Memory B cell (primary cell): ENCODE results near the gene SNRPD2.

ENCODE experiments used
- ATAC-seq: fragments of 150-1000 bp; cut with Tn5 transposase; 2 replicates; pipeline ENCODE4 v1.10.0; 2021; ENCODE audit warnings: low read depth, mild to moderate bottlenecking, moderate library complexity
- DNase-seq, 2 donors: peaks; one replicate each; pipeline ENCODE4 v3.0.0; 2022; ENCODE audit warnings: low spot score in 2 of 2
- H3K27ac Mint-ChIP-seq: one replicate; pipeline ENCODE4 v1.8.0; 2022; ENCODE audit warnings: mild to moderate bottlenecking, moderate library complexity, mixed read lengths
- H3K27me3 Mint-ChIP-seq: one replicate; pipeline ENCODE4 v1.8.0; 2022; ENCODE audit warnings: mixed read lengths
- H3K36me3 Mint-ChIP-seq: one replicate; pipeline ENCODE4 v1.8.0; 2022; ENCODE audit warnings: mild to moderate bottlenecking, mixed read lengths
- H3K4me1 Mint-ChIP-seq: one replicate; pipeline ENCODE4 v1.8.0; 2022; ENCODE audit warnings: mixed read lengths
- H3K4me3 Mint-ChIP-seq: one replicate; pipeline ENCODE4 v1.8.0; 2022; ENCODE audit warnings: mild to moderate bottlenecking, moderate library complexity, mixed read lengths
- H3K9me3 Mint-ChIP-seq: one replicate; pipeline ENCODE4 v1.8.0; 2022; ENCODE audit warnings: mixed read lengths

The SNRPD2 gene

DNA sequence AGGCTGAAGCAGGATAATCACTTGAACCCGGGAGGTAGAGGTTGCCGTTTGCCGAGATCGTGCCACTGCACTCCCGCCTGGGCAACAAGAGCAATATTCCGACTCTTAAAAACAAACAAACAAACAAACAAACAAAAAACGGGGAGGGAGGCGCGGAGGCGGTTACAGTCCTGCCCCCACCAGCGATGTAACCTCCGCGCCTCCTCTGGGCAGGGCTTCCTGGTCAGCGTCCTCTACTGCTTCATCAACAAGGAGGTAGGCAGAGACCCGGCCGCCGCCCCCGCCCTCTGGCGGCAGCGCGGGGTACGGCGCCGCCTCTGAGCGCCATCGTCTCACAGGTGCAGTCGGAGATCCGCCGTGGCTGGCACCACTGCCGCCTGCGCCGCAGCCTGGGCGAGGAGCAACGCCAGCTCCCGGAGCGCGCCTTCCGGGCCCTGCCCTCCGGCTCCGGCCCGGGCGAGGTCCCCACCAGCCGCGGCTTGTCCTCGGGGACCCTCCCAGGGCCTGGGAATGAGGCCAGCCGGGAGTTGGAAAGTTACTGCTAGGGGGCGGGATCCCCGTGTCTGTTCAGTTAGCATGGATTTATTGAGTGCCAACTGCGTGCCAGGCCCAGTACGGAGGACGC, 10.2 kb downstream of the SNRPD2 start:
- DNase-seq = peak; percentile 91 to 93
- Mint-ChIP-seq H3K4me1 (peaks cover 21% of the 10 kb centered on the region), H3K9me3 (no peaks in the 10 kb centered on the region), H3K36me3 (peaks cover 8% of the 10 kb centered on the region), H3K27me3 (peaks cover 3% of the 10 kb centered on the region), H3K4me3 (peak overlapping the region; percentile 85), H3K27ac (peak overlapping the region; percentile 42)
- peak; percentile 90 for ATAC-seq

DNA sequence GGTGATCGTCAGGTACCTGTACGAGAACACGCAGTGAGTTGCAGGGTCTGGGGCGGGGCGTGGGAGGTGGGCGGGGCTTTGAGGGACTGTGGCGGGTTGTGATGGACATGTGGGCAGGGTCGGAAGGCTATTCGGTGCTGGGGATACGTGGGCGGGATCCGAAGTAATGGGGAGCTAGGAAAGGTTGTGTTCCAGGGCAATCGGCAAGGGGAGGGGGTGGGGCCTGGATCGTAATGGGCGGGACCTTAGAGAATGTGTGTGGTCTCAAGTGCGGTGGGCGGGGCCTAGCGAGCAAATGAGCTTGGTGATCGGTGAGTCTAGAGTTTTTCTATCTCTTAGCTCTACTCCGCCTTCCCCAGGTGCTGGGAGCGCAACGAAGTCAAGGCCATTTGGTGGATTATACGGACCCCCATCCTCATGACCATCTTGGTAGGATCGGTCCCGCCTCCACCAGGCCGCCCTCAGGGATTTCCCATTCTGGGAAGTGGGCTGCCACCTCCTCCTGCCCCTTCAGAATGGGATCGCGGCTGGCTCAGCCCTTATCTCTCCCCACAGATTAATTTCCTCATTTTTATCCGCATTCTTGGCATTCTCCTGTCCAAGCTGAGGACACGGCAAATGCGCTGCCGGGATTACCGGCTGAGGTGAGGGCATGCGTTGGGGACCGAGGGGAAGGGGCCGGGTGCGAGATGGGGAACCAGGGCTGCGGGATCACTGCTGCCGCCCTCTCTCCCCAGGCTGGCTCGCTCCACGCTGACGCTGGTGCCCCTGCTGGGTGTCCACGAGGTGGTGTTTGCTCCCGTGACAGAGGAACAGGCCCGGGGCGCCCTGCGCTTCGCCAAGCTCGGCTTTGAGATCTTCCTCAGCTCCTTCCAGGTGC, 14.2 kb downstream of the SNRPD2 start:
- peaks cover 24% of the 10 kb centered on the region for H3K4me1 Mint-ChIP-seq
- H3K9me3 Mint-ChIP-seq = no peaks in the 10 kb centered on the region
- H3K27me3 Mint-ChIP-seq = peaks cover 4% of the 10 kb centered on the region
- H3K27ac Mint-ChIP-seq = peak overlapping the region; percentile 31
- ATAC-seq (peak; percentile 43), DNase-seq (peak; percentile 40 to 50)
- peak overlapping the region; percentile 80 for H3K4me3 Mint-ChIP-seq
- no peaks in the 10 kb centered on the region for H3K36me3 Mint-ChIP-seq

DNA sequence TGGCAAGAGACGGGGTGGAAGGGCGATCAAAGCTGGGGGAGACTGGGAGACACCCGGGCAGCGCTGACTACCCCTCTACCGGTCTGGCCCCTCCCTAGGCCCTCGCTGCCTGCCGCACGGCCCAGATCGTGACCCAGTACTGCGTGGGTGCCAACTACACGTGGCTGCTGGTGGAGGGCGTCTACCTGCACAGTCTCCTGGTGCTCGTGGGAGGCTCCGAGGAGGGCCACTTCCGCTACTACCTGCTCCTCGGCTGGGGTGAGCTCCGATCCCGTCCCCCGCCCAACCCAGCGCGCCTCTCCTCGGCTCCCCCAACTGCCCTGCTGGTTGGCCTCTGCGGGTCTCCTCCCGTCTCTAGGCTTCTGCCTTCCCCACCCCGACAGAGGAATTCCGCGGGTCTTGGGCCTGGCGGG, 14.9 kb downstream of the SNRPD2 start:
- peaks cover 4% of the 10 kb centered on the region for H3K27me3 Mint-ChIP-seq
- H3K36me3 Mint-ChIP-seq = no peaks in the 10 kb centered on the region
- ATAC-seq (no peak), DNase-seq (peak; percentile 19 to 43)
- peak overlapping the region; percentile 31 for H3K27ac Mint-ChIP-seq
- peaks cover 22% of the 10 kb centered on the region for H3K4me1 Mint-ChIP-seq
- no peaks in the 10 kb centered on the region for H3K9me3 Mint-ChIP-seq
- peak overlapping the region; percentile 50 for H3K4me3 Mint-ChIP-seq

DNA sequence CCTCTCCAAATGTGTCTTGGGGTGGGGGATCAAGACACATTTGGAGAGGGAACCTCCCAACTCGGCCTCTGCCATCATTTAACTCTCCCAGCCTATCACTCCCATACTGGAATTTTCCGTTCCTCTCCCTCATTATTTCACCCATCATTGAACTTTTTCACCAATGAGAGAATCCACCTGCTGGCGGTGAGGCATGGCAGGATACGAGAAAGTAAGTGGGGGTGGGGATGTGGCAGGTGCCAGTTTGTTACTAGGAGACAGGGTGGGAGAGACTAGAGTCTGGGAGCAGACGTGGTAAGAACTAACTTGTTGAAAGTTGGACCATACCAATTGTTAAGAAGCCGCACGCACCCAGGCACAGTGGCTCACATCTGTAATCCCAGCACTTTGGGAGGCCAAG, 16.8 kb downstream of the SNRPD2 start:
- ATAC-seq (no peak), DNase-seq (no peak)
- Mint-ChIP-seq H3K4me3 (no peak overlapping the region), H3K36me3 (peaks cover 1% of the 10 kb centered on the region), H3K9me3 (no peaks in the 10 kb centered on the region), H3K27me3 (peaks cover 10% of the 10 kb centered on the region), H3K4me1 (peaks cover 18% of the 10 kb centered on the region), H3K27ac (no peak overlapping the region)

DNA sequence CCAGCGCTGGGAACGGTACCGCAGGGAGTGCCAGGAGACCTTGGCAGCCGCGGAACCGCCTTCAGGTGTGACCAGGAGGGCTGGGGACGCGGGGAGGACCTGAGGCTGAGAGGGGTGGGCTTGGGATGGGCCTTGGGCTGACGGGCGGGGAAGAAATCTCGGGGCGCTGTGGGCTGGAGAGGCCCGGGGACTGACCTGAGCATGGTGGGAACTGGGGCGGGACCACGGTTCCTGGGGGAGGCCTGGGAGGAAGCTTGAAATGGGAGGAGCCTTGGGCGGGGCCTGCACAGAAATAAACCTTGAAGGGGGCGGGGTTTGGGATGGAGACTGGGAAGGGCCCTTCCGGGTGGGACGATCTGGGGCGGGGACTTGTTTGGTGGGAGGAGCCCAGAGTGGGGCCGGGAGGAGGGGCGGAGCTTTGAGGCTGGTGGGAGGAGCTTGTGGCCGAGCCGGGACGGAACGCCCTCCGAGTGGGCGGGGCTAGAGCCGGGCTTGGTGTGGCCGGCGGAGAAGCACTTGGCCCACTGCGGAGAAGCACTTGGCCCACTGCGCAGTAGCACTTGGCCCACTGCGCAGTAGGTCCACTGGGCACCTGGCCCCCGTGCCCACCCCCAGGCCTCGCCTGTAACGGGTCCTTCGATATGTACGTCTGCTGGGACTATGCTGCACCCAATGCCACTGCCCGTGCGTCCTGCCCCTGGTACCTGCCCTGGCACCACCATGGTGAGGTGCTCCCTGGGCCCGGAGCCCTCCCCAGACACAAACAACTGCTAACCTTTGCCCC, 20.9 kb downstream of the SNRPD2 start:
- Mint-ChIP-seq H3K36me3 (peaks cover 1% of the 10 kb centered on the region), H3K27ac (no peak overlapping the region), H3K9me3 (no peaks in the 10 kb centered on the region), H3K4me1 (peaks cover 18% of the 10 kb centered on the region), H3K27me3 (peaks cover 19% of the 10 kb centered on the region), H3K4me3 (no peak overlapping the region)
- DNase-seq (peak; percentile 50 to 62), ATAC-seq (peak; percentile 56)

DNA sequence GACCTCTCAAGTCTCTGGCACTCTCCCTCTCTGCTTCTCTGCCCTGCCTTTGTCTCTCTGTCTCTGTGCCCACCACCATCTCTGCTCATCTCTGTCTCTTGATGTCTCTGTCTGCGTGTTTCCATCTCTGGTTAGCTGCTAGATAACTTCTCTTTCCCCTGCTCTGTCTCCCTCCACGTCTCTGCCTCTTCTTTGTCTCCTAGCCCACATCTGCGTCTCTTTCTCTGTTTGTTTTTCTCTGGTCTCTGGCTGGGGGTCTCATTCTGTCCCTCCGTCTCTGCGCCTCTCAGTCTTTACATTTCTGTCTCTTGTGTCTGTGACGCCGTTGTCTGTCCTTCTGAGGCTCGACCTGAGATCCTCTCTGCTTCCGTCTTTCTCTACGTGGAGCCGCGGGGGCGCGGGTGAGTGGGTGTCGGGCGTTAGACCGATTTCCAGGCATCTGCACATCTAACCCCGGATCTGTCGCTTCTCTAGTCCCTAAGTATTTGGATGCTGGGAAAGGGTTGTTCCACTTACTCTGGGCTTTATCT, 23.3 kb downstream of the SNRPD2 start:
- no peaks in the 10 kb centered on the region for H3K9me3 Mint-ChIP-seq
- ATAC-seq (peak; percentile 24), DNase-seq (no peak)
- peaks cover 1% of the 10 kb centered on the region for H3K36me3 Mint-ChIP-seq
- no peak overlapping the region for H3K27ac Mint-ChIP-seq
- H3K27me3 Mint-ChIP-seq = peaks cover 28% of the 10 kb centered on the region
- H3K4me1 Mint-ChIP-seq = peaks cover 23% of the 10 kb centered on the region
- peak overlapping the region; percentile 77 for H3K4me3 Mint-ChIP-seq

DNA sequence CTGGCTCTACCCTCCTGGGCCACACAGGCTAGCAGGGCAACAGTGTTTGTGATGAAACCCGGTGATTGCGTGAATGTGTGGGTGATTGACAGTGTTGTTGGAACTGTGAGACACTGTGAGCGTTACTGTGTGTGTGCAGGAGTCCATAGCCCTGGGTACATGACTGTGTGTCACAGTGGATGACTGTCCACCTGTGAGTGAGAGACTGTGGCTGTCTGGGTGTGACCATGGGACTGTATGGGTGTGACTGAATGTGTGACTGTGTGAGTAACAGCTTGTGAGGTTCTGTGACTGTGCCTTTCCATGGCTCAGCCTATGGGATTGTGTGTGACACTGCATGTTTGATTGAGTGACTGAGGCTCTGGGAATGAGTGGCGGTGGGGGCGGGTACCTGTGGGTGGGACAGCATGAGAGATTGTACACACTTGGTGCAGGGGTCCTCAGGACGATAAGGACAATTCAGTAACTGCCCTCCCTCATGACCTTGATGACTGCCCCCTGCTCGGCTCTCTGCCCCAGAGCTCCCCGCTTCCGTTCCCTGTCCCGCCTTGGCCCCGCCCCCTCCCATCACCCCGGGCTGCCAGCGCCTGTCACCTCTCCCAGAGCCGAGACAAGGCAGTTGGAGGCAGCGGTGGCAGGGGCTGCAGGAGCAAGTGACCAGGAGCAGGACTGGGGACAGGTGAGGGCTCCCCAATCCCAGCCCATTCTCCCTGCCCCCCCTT, 24.0 kb downstream of the SNRPD2 start, which contains the start of gene GIPR:
Gene GIPR (plus strand): TSS at position 602 of the 722 bp plus-strand sequence. CDS start 1,300 bp downstream, outside the sequence.
- H3K4me3 Mint-ChIP-seq = peak within 1 kb of the TSS; percentile 77
- no peak within 1 kb of the TSS for H3K27ac Mint-ChIP-seq
- DNase-seq (no peak), ATAC-seq (no peak)
- H3K36me3 Mint-ChIP-seq = peaks cover 1% of the 10 kb centered on the region
- H3K9me3 Mint-ChIP-seq = no peaks in the 10 kb centered on the region
- H3K4me1 Mint-ChIP-seq = peaks cover 23% of the 10 kb centered on the region
- peaks cover 28% of the 10 kb centered on the region for H3K27me3 Mint-ChIP-seq

DNA sequence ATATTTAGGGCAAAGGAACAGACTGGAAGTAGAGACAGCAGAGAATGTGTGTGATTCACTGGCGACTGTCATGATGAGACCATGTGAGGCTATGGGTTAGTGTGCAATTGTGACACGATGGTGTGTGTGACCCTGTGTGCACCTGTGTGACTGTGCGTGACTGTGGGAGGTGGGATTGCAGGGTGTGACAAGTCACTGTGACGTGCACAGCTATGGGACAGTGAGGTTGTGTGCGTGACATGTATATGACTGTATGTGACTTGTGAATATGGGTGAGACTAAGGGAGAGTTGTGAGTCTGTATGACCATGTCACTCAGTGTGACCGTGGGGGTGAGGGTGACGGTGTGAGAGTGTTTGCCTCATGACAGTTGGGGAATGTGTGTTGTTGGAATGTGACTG, 27.2 kb downstream of the SNRPD2 start:
- Mint-ChIP-seq H3K4me1 (peaks cover 21% of the 10 kb centered on the region), H3K27me3 (peaks cover 30% of the 10 kb centered on the region), H3K4me3 (no peak overlapping the region), H3K27ac (no peak overlapping the region), H3K36me3 (no peaks in the 10 kb centered on the region), H3K9me3 (no peaks in the 10 kb centered on the region)
- no peak for DNase-seq
- no peak for ATAC-seq

DNA sequence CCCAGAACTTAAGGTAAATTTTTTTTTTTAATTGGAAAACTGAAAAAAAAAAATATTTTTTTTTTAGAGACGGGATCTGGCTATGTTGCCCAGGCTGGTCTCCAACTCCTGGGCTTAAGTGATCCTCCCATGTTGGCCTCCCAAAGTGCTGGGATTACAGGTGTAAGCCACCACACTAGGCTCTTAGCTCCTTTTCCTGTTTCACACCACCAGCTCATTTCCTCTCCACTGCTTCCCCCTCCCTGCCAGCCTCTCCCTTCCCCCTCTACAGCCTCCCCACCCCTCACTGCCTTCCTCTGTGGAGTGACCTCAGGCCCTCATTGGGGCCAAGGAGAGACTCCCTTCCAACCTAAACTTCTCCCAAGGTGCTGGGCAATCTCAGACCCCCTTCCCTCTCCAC, 28.0 kb downstream of the SNRPD2 start:
- Mint-ChIP-seq H3K27ac (no peak overlapping the region), H3K4me1 (peaks cover 15% of the 10 kb centered on the region), H3K27me3 (peaks cover 31% of the 10 kb centered on the region), H3K9me3 (peaks cover 1% of the 10 kb centered on the region), H3K4me3 (no peak overlapping the region), H3K36me3 (no peaks in the 10 kb centered on the region)
- no peak for ATAC-seq
- DNase-seq = no peak

DNA sequence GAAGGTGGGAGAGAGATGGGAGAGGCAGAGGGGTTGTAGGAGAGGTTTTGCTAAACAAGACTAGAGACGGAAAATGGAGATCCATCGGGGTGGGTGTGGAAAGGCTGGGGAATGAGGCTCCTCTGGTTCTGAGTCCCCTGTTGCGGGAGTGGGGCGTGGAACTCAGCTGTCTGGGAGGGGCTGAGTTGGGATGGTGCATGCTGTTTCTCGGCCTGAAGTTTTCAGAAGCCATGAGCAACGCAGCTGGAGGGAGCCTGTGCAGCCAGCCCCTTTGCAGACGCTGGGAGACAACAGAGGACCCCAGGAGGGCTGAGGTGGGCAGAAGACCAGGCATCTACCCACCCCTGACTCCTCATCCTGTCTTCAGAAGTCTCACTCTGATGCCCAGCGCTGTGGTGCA, 31.1 kb downstream of the SNRPD2 start:
- peaks cover 2% of the 10 kb centered on the region for H3K9me3 Mint-ChIP-seq
- no peaks in the 10 kb centered on the region for H3K36me3 Mint-ChIP-seq
- H3K27ac Mint-ChIP-seq = no peak overlapping the region
- ATAC-seq (no peak), DNase-seq (no peak)
- H3K4me1 Mint-ChIP-seq = peaks cover 5% of the 10 kb centered on the region
- H3K27me3 Mint-ChIP-seq = peaks cover 25% of the 10 kb centered on the region
- no peak overlapping the region for H3K4me3 Mint-ChIP-seq

DNA sequence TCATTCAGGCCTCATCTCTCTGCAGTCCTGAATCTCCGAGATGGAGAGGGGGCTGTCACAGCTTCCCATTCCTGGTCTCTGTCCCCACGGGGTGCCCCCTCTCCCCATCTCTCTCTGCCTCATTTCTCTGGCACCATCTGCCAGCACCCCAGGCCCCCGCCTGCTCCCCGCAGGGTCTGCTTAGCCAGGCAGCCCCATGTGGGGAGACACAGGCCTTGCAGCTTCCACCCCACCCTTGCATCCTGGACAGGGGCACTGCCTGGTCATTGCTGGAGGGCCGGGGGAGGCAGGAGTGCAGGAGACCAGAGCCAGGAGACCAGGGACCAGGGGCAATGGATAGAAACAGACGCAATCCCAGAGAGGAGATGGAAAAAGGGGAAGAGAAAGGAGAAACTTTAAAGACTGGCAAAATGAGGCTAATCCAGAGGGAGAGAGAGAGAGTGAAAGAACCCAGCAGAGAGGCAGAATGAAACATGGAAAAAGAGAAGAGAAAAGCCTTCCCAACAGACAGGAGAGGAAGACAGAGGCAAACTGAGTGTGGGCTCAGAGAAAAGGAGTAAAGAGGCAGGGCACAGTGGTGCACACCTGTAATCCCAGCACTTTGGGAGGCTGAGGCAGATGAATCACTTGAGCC, 32.5 kb downstream of the SNRPD2 start:
- Mint-ChIP-seq H3K27ac (no peak overlapping the region), H3K4me1 (no peaks in the 10 kb centered on the region), H3K4me3 (no peak overlapping the region), H3K9me3 (peaks cover 2% of the 10 kb centered on the region), H3K36me3 (no peaks in the 10 kb centered on the region), H3K27me3 (peaks cover 18% of the 10 kb centered on the region)
- ATAC-seq (no peak), DNase-seq (no peak)

DNA sequence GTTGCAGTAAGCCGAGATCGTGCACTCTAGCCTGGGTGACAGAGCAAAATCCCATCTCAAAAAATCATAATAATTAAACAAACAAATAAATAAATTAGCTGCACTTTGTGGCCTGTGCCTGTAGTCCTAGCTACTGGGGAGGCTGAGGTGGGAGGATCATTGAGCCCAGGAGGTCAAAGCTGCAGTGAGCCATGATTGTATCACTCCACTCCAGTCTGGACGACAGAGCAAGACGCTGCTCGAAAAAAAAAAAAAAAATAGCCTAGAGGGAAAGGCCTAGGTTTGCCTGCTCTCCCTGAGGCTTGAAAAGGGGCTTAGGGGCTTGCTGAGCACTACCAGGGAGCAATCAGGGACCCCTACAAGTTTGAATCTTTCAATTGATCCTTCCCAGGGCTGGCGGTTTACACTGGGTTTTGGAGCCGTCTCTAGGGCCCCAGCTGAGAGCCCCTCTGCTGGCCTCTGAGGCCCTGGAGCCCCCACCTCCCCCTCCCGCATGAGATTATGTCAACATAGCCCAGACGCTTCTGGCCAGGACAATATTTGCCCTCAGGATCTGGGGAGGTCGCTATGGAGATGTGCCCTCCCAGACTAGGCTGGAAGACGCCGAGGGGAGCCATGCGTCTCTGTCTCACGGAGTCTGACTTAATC, 34.1 kb downstream of the SNRPD2 start:
- Mint-ChIP-seq H3K27ac (no peak overlapping the region), H3K9me3 (peaks cover 2% of the 10 kb centered on the region), H3K27me3 (peaks cover 15% of the 10 kb centered on the region), H3K4me3 (no peak overlapping the region), H3K4me1 (no peaks in the 10 kb centered on the region), H3K36me3 (no peaks in the 10 kb centered on the region)
- no peak for ATAC-seq
- no peak for DNase-seq
